ENCODE results near the gene KRTAP5-5. TPM values are rescaled to one million over a fixed set of nuclear protein-coding genes. Genes with fewer than 3 reads are reported as not detected.

KRTAP5-5 gene
- total and polyA plus RNA-seq, 10 of the 15 experiments (the other 5 are each of a cell fraction or from before 2014, with no cell fraction given), result not detected

DNA sequence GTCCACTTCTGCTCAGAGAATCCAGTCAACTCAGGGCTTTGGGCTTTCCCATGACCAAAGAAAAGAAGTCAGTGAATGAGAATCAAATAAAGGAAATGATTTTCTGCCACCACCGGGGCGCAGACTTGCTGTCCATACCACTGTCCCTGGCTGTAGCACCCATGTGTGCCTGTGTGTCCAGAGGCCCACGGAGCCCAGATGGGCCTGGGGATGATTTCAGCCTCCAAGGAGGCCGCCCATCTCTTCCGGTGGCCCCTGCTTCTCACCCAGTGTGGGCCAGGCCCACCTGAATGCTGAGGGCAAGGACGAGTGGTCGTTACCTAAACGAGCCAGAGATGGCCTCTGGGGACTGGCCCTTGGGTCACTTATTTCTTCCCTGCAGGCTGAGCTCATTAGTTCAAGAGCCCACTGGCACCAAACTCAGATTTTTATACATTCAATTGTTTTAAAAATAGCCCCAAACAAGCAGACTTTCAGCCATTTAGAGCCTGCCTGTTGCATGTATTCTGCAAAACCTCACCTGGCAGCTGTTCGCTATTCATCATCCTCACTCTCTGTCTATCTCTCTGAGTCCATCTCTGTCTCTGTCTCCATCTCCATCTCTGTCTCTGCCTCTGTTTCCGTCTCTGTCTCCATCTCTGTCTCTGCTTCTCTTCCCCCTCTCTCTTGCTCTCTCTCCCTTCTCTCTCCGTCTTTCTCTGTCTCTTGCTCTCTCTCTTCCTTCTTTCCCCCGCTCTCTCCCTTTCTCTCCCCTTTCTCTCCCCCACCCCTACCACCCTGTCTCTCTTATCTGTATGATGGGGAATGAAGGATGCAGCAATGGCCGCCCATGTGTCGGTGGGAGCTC, 24.2 kb downstream of the KRTAP5-5 start (continued):
- TF ChIP-seq, protein P1, sequence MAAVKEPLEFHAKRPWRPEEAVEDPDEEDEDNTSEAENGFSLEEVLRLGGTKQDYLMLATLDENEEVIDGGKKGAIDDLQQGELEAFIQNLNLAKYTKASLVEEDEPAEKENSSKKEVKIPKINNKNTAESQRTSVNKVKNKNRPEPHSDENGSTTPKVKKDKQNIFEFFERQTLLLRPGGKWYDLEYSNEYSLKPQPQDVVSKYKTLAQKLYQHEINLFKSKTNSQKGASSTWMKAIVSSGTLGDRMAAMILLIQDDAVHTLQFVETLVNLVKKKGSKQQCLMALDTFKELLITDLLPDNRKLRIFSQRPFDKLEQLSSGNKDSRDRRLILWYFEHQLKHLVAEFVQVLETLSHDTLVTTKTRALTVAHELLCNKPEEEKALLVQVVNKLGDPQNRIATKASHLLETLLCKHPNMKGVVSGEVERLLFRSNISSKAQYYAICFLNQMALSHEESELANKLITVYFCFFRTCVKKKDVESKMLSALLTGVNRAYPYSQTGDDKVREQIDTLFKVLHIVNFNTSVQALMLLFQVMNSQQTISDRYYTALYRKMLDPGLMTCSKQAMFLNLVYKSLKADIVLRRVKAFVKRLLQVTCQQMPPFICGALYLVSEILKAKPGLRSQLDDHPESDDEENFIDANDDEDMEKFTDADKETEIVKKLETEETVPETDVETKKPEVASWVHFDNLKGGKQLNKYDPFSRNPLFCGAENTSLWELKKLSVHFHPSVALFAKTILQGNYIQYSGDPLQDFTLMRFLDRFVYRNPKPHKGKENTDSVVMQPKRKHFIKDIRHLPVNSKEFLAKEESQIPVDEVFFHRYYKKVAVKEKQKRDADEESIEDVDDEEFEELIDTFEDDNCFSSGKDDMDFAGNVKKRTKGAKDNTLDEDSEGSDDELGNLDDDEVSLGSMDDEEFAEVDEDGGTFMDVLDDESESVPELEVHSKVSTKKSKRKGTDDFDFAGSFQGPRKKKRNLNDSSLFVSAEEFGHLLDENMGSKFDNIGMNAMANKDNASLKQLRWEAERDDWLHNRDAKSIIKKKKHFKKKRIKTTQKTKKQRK (IDR thresholded peaks at IDR 0.05; ENCODE audit: low read depth, low read length), result no peak
- no peak for TF ChIP-seq NFYA (IDR thresholded peaks at IDR 0.05; ENCODE audit: borderline replicate concordance, low read depth, low read length)
- TF ChIP-seq MEF2B (IDR thresholded peaks at IDR 0.05; ENCODE audit: partially characterized antibody, poor library complexity, severe bottlenecking), result no peak
- no peak for TF ChIP-seq TCF7 (IDR thresholded peaks at IDR 0.05; ENCODE audit: borderline replicate concordance)
- no peak for TF ChIP-seq JUNB (IDR thresholded peaks at IDR 0.05)
- TF ChIP-seq MXI1 (IDR thresholded peaks at IDR 0.05; ENCODE audit: low read depth, low read length), result no peak
- no peak for TF ChIP-seq CHD2 (IDR thresholded peaks at IDR 0.05; ENCODE audit: borderline replicate concordance, low read depth, low read length)
- TF ChIP-seq ZBTB33 (IDR thresholded peaks at IDR 0.05), result no peak
- TF ChIP-seq RB1 (IDR thresholded peaks at IDR 0.05; ENCODE audit: borderline replicate concordance), result no peak
- TF ChIP-seq FOXM1 (IDR thresholded peaks at IDR 0.05; ENCODE audit: low read depth, low read length), result no peak
- no peak for TF ChIP-seq ASH2L (IDR thresholded peaks at IDR 0.05; ENCODE audit: borderline replicate concordance, low read depth)
- TF ChIP-seq KLF5 (IDR thresholded peaks at IDR 0.05; ENCODE audit: partially characterized antibody), result no peak
- TF ChIP-seq BCL11A (IDR thresholded peaks at IDR 0.05; ENCODE audit: low read depth, low read length), result no peak
- no peak for TF ChIP-seq KDM1A (IDR thresholded peaks at IDR 0.05; ENCODE audit: borderline replicate concordance)
